GM12878 (cell line): ENCODE measurements around the gene SPANXN4. TPM values are rescaled to one million over a fixed set of nuclear protein-coding genes. Genes with fewer than 3 reads are reported as not detected.

Experiments used
- ATAC-seq: fragments of 200-7000 bp; cut with Tn5 transposase; 3 replicates; pipeline ENCODE4 v1.9.1; 2020; ENCODE audit warnings: mild to moderate bottlenecking, moderate library complexity
- BruUV-seq: library from RNA; stranded (reverse); fragments of 400-500 nt; replicated peaks from 2 replicates; lab custom pipeline; 2021; lab: Mats Ljungman, UMichigan
- CTCF ChIA-PET: fragments of 300-600 bp; sonication (Branson Sonifier 250); formaldehyde crosslinking; extraction: SDS; loops from one replicate; lab custom pipeline; 2021; ENCODE audit warnings: inconsistent platforms; lab: Yijun Ruan, JAX
- POLR2A ChIA-PET: fragments of 350-600 bp; formaldehyde crosslinking; extraction: SDS; loops from one replicate; lab custom pipeline; 2021; ENCODE audit warnings: inconsistent platforms; lab: Charles Lee
- RAD21 ChIA-PET: fragments of 300-600 bp; sonication (Branson Sonifier 250); formaldehyde crosslinking; loops from one replicate; lab custom pipeline; 2023; ENCODE audit warnings: antibody characterized with exemption; ENCODE audit not compliant: unreplicated experiment; lab: Charles Lee
- SMC1A ChIA-PET: fragments of 300-600 bp; sonication (Branson Sonifier 250); formaldehyde crosslinking; loops from one replicate; lab custom pipeline; 2023; ENCODE audit not compliant: unreplicated experiment, uncharacterized antibody; lab: Charles Lee
- DNase-seq: peaks from one replicate; pipeline ENCODE4 v3.0.0-alpha.2; 2011; ENCODE audit warnings: low read depth, low spot score
- FAIRE-seq: peaks from 3 replicates; lab custom pipeline; 2011; peaks lifted over from hg19 to GRCh38; lab: Jason Lieb, UNC
- H2AFZ ChIP-seq: 2 replicates; pipeline ENCODE4 v1.6.0; 2011; ENCODE audit warnings: low read depth, low read length, control low read depth; ENCODE audit not compliant: control insufficient read depth
- H3K27ac ChIP-seq: 2 replicates; pipeline ENCODE4 v1.5.1; 2011; ENCODE audit warnings: control low read depth; ENCODE audit not compliant: control insufficient read depth, insufficient read depth
- H3K27me3 ChIP-seq, 2 experiments: replicated peaks in 1 of 2; 2 replicates each; pipeline versions ENCODE4 v1.6.0 to v1.6.1; 2011; ENCODE audit warnings: low read length in 1 of 2; ENCODE audit not compliant: control insufficient read depth in 2 of 2, insufficient read depth in 2 of 2
- H3K36me3 ChIP-seq, 2 experiments: 2 replicates each; pipeline ENCODE4 v1.5.1; 2011; ENCODE audit warnings: low read length in 1 of 2; ENCODE audit not compliant: control insufficient read depth in 2 of 2, insufficient read depth in 2 of 2
- H3K4me1 ChIP-seq: 2 replicates; pipeline ENCODE4 v1.6.1; 2011; ENCODE audit warnings: mild to moderate bottlenecking, low read length, moderate library complexity, mixed read lengths; ENCODE audit not compliant: control insufficient read depth, insufficient read depth
- H3K4me2 ChIP-seq: 2 replicates; pipeline ENCODE4 v1.6.0; 2011; ENCODE audit warnings: control low read depth; ENCODE audit not compliant: control insufficient read depth, insufficient read depth
- H3K4me3 ChIP-seq: fragments of 200-600 bp; sonication (generic); 2 replicates; pipeline ENCODE4 v1.5.1; 2016
- H3K79me2 ChIP-seq: 2 replicates; pipeline ENCODE4 v1.6.0; 2011; ENCODE audit warnings: low read length; ENCODE audit not compliant: control insufficient read depth, insufficient read depth
- H3K9ac ChIP-seq: 2 replicates; pipeline ENCODE4 v1.8.0; 2011; ENCODE audit warnings: low read length, control low read depth, mixed read lengths; ENCODE audit not compliant: control insufficient read depth, insufficient read depth
- H3K9me3 ChIP-seq: replicated peaks from 3 replicates; pipeline ENCODE4 v1.5.1; 2011; ENCODE audit warnings: mild to moderate bottlenecking, low read length; ENCODE audit not compliant: control insufficient read depth, insufficient read depth
- H4K20me1 ChIP-seq: 2 replicates; pipeline ENCODE4 v1.6.0; 2011; ENCODE audit not compliant: control insufficient read depth, insufficient read depth
- ASH2L ChIP-seq: fragments of 300-600, 200-600 bp; sonication (generic); IDR thresholded peaks from 2 replicates; pipeline ENCODE4 v1.6.1; 2017; ENCODE audit warnings: low read depth, mild to moderate bottlenecking, borderline replicate concordance
- CREM ChIP-seq: IDR thresholded peaks from 2 replicates; pipeline ENCODE4 v1.6.1; 2014; ENCODE audit warnings: antibody characterized with exemption, low read depth
- CTCF ChIP-seq, 3 experiments: IDR thresholded peaks in 2 of 3; conservative IDR thresholded peaks in 1 of 3; 2 replicates each; pipeline ENCODE4 v1.5.1; 2011; ENCODE audit warnings: low read depth in 3 of 3, low read length in 3 of 3, mild to moderate bottlenecking in 3 of 3, control low read depth in 2 of 3, moderate library complexity in 2 of 3, inconsistent platforms in 1 of 3, mixed read lengths in 1 of 3; ENCODE audit not compliant: control insufficient read depth in 2 of 3, insufficient read depth in 1 of 3; ENCODE audit errors: extremely low read depth in 1 of 3
- FOXK2 ChIP-seq: fragments of 450-650 bp; IDR thresholded peaks from 2 replicates; pipeline ENCODE4 v1.6.1; 2017; ENCODE audit warnings: mild to moderate bottlenecking, moderate library complexity
- FOXM1 ChIP-seq: IDR thresholded peaks from 2 replicates; pipeline ENCODE4 v1.6.1; 2012; ENCODE audit warnings: low read depth, mild to moderate bottlenecking, inconsistent platforms, low read length, moderate library complexity
- IKZF2 ChIP-seq, 2 experiments: fragments of 450-650 bp; IDR thresholded peaks; 2 replicates each; pipeline ENCODE4 v1.6.1; 2017; ENCODE audit warnings: mild to moderate bottlenecking in 2 of 2, moderate library complexity in 2 of 2
- NR2C2 ChIP-seq: IDR thresholded peaks from 2 replicates; pipeline ENCODE4 v1.6.1; 2011; ENCODE audit warnings: borderline replicate concordance, low read depth; ENCODE audit not compliant: control insufficient read depth, insufficient read length
- RBBP5 ChIP-seq: fragments of 200-600 bp; sonication (generic); conservative IDR thresholded peaks from 2 replicates; pipeline ENCODE4 v1.6.1; 2016
- RCOR1 ChIP-seq: conservative IDR thresholded peaks from 2 replicates; pipeline ENCODE4 v1.6.1; 2012; ENCODE audit warnings: low read depth, low read length, improper control_type of control experiment
- SMAD1 ChIP-seq: fragments of 450-650 bp; IDR thresholded peaks from 2 replicates; pipeline ENCODE4 v1.6.1; 2018; ENCODE audit warnings: mild to moderate bottlenecking, low read depth; ENCODE audit not compliant: partially characterized antibody
- SPI1 ChIP-seq: IDR thresholded peaks from 2 replicates; pipeline ENCODE4 v1.6.1; 2011; ENCODE audit warnings: low read depth, mild to moderate bottlenecking, low read length, moderate library complexity, borderline replicate concordance; ENCODE audit not compliant: insufficient read depth
- TCF12 ChIP-seq: IDR thresholded peaks from 2 replicates; pipeline ENCODE4 v1.6.1; 2011; ENCODE audit warnings: low read depth, mild to moderate bottlenecking, low read length
- ZBTB11 ChIP-seq: fragments of 450-650 bp; formaldehyde crosslinking; IDR thresholded peaks from 2 replicates; pipeline ENCODE4 v1.5.0; 2022; ENCODE audit warnings: mild to moderate bottlenecking, missing genetic modification characterization
- WGBS: methylation state at CpG from one replicate; pipeline ENCODE4 v1.1.6; 2016; ENCODE audit warnings: low lambda C conversion rate; ENCODE audit not compliant: insufficient replicate concordance, insufficient coverage; ENCODE audit errors: missing lambda C conversion rate; 5-methylcytosine and 5-hydroxymethylcytosine counted together
- in situ Hi-C: fragments of 300-500 bp; cut with MboI; formaldehyde crosslinking; loops from 9 replicates; pipeline ENCODE4 v1.14.3; 2018; ENCODE audit warnings: mixed read lengths
- intact Hi-C: fragments of 100-400 bp; cut with micrococcal nuclease; formaldehyde crosslinking; loops from one replicate; pipeline ENCODE4 v1.14.2; 2022; ENCODE audit not compliant: unreplicated experiment
- polyA plus RNA-seq, 11 experiments: library from polyadenylated mRNA; depleted of rRNA in 4 of 11; unstranded in 6 of 11; stranded (reverse) in 5 of 11; fragments of >200 nt; fragmentation: Nextera tagmentation in 4 of 11; fragmentation: Illumina TruSeq in 1 of 11; extraction: Ambion mirVana in 4 of 11; extraction: Trizol in 1 of 11; gene quantifications; 1 replicate in 1 of 11; 2 replicates in 10 of 11; pipeline versions ENCODE4 v1.2.1 to v1.2.3, GENCODE V29; 2011 to 2016; ENCODE audit warnings: inconsistent platforms in 2 of 11, missing spikeins in 2 of 11, low read depth in 1 of 11
- total RNA-seq, 4 experiments: library from RNA; depleted of rRNA in 3 of 4; stranded (reverse); fragments of >200 nt in 3 of 4; fragmentation: Illumina TruSeq in 1 of 4; extraction: Trizol in 1 of 4; gene quantifications; 2 replicates each; pipeline versions ENCODE4 v1.2.1 to v1.2.3, GENCODE V29; 2013 to 2021

SPANXN4 gene
- total and polyA plus RNA-seq, 10 of the 15 experiments (the other 5 are each of a cell fraction or from before 2014, with no cell fraction given) = not detected

- TF ChIP-seq CTCF (IDR thresholded peaks at IDR 0.05 in 2 of 3, conservative IDR thresholded peaks at IDR 0.05 in 1 of 3; ENCODE audit: control insufficient read depth in 2 of 3, extremely low read depth in 1 of 3, insufficient read depth in 1 of 3, low read depth in 3 of 3, low read length in 3 of 3) = no peak
- TF ChIP-seq IKZF2 (IDR thresholded peaks at IDR 0.05) = no peak
- no peak for TF ChIP-seq ASH2L
- TF ChIP-seq FOXM1 = no peak
- no peak for TF ChIP-seq TCF12
- TF ChIP-seq FOXK2 = no peak
- no peak for TF ChIP-seq NR2C2
- TF ChIP-seq RCOR1 = no peak
- TF ChIP-seq SMAD1 = no peak
These were observed at the start of gene SPANXN4 (continued) for GRCh38 chrX:143025628-143026027.

GRCh38 chrX:142977128-142977914 lies 48.4 kb upstream of the SPANXN4 start:
- Histone ChIP-seq H4K20me1 (no peaks in the 10 kb centered on the region), H3K9ac (peak overlapping the region; percentile 51), H3K79me2 (no peaks in the 10 kb centered on the region), H3K27me3 (no peaks in the 10 kb centered on the region), H3K27ac (peak overlapping the region; percentile 91), H2AFZ (peak overlapping the region; percentile 66), H3K36me3 (no peaks in the 10 kb centered on the region), H3K9me3 (no peaks in the 10 kb centered on the region; the same call in 2 of the 3 replicates), H3K4me2 (peak overlapping the region; percentile 86), H3K4me1 (peaks cover 15% of the 10 kb centered on the region), H3K4me3 (peak overlapping the region; percentile 52)
- WGBS = 8% methylated on average over 6 of the region's 6 CpGs
- FAIRE-seq (peak; percentile 99), DNase-seq (peak; percentile 78), ATAC-seq (peak; percentile 87)
- ChIA-PET CTCF (no interaction called here), RAD21 (interaction anchor here (1.4 to 1.9 kb wide), 2 partner anchors 11 to 70 kb away, joined by 3 to 10 read pairs; no protein-coding TSS in a partner anchor), POLR2A (interaction anchor here (1.0 to 1.3 kb wide), 2 partner anchors 11 to 20 kb away, joined by 3 to 5 read pairs; no protein-coding TSS in a partner anchor), SMC1A (interaction anchor here (1.0 to 2.3 kb wide), 9 partner anchors 9 to 279 kb away, joined by 3 to 14 read pairs (median 4); no protein-coding TSS in a partner anchor)
- in situ Hi-C loops = no loop called here
- BruUV-seq = TSS peak; percentile 71
- intact Hi-C loops = loop anchor here (5.0 kb wide), 2 partner anchors 70 to 90 kb away; no protein-coding TSS in a partner anchor
- TF ChIP-seq RBBP5 (no peak), SPI1 (peak; percentile 93), CREM (peak; percentile 63), ZBTB11 (CRISPR knock-in tag) (no peak)
